Neural cell (in vitro differentiated cells): Measurements from ENCODE around the gene GNG14. TPM values are rescaled to one million over a fixed set of nuclear protein-coding genes. Genes with fewer than 3 reads are reported as not detected.

Experiments
- H2AFZ ChIP-seq: fragments of 200-600, 300-800 bp; sonication (generic), shearing (Covaris generic); 2 replicates; pipeline ENCODE4 v1.6.0; 2014; ENCODE audit warnings: low read depth, mild to moderate bottlenecking, antibody characterized with exemption, low read length, moderate library complexity
- H3F3A ChIP-seq: fragments of 200-600 bp; shearing (Covaris generic); 2 replicates; pipeline ENCODE4 v1.6.1; 2016; ENCODE audit warnings: mild to moderate bottlenecking, moderate library complexity, mixed read lengths, antibody characterized with exemption, low read length; ENCODE audit not compliant: insufficient read depth, poor library complexity, severe bottlenecking
- H3K27ac ChIP-seq: fragments of 200-600, 300-800 bp; sonication (generic), shearing (Covaris generic); 2 replicates; pipeline ENCODE4 v1.5.1; 2014; ENCODE audit warnings: mild to moderate bottlenecking, low read length, moderate library complexity
- H3K27me3 ChIP-seq: fragments of 300-800, 200-600 bp; sonication (generic), shearing (Covaris generic); 2 replicates; pipeline ENCODE4 v1.6.0; 2014; ENCODE audit warnings: mild to moderate bottlenecking, low read depth, low read length, moderate library complexity; ENCODE audit not compliant: insufficient read depth
- H3K36me3 ChIP-seq: fragments of 300-800, 200-600 bp; sonication (generic), shearing (Covaris generic); 2 replicates; pipeline ENCODE4 v1.5.1; 2014; ENCODE audit warnings: mild to moderate bottlenecking, antibody characterized with exemption, low read length, moderate library complexity; ENCODE audit not compliant: insufficient read depth
- H3K4me2 ChIP-seq: fragments of 300-800, 200-600 bp; sonication (generic), shearing (Covaris generic); 2 replicates; pipeline ENCODE4 v1.6.0; 2014; ENCODE audit warnings: mild to moderate bottlenecking, low read length
- H3K4me3 ChIP-seq: fragments of 300-800, 200-600 bp; sonication (generic), shearing (Covaris generic); 2 replicates; pipeline ENCODE4 v1.5.1; 2014; ENCODE audit warnings: mild to moderate bottlenecking, low read length, moderate library complexity
- H3K79me2 ChIP-seq: fragments of 200-600 bp; shearing (Covaris generic); replicated peaks from 2 replicates; pipeline ENCODE4 v1.6.0; 2014; ENCODE audit warnings: mild to moderate bottlenecking, low read length, moderate library complexity; ENCODE audit not compliant: insufficient read depth
- H3K9ac ChIP-seq: fragments of 300-800, 200-600 bp; sonication (generic), shearing (Covaris generic); 2 replicates; pipeline ENCODE4 v1.6.1; 2016; ENCODE audit warnings: mild to moderate bottlenecking, low read length, mixed read lengths
- H3K9me2 ChIP-seq: fragments of 200-600 bp; shearing (Covaris generic); 2 replicates; pipeline ENCODE4 v1.6.1; 2016; ENCODE audit warnings: mild to moderate bottlenecking, low read length, mixed read lengths; ENCODE audit not compliant: insufficient read depth
- H3K9me3 ChIP-seq: fragments of 200-600, 300-800 bp; sonication (generic), shearing (Covaris generic); 2 replicates; pipeline ENCODE4 v1.6.1; 2016; ENCODE audit warnings: mild to moderate bottlenecking, mixed run types, low read length, moderate library complexity, mixed read lengths
- H4K20me1 ChIP-seq: fragments of 200-600 bp; shearing (Covaris generic); 2 replicates; pipeline ENCODE4 v1.6.1; 2016; ENCODE audit warnings: mild to moderate bottlenecking, mixed run types; ENCODE audit not compliant: insufficient read depth
- EP300 ChIP-seq: fragments of 450-650 bp; conservative IDR thresholded peaks from 2 replicates; pipeline ENCODE4 v1.6.1; 2014; ENCODE audit warnings: antibody characterized with exemption, mild to moderate bottlenecking, moderate library complexity; ENCODE audit not compliant: poor library complexity, severe bottlenecking
- EZH2 ChIP-seq: fragments of 200-600, 300-800 bp; shearing (Covaris generic), sonication (generic); IDR thresholded peaks from 2 replicates; pipeline ENCODE4 v1.6.1; 2014; ENCODE audit warnings: antibody characterized with exemption, low read length, borderline replicate concordance, mild to moderate bottlenecking; ENCODE audit not compliant: insufficient read depth, poor library complexity, severe bottlenecking
- MXI1 ChIP-seq: fragments of 450-650 bp; conservative IDR thresholded peaks from 2 replicates; pipeline ENCODE4 v1.6.1; 2014; ENCODE audit warnings: antibody characterized with exemption, mild to moderate bottlenecking; ENCODE audit not compliant: poor library complexity, severe bottlenecking
- POLR2AphosphoS5 ChIP-seq: IDR thresholded peaks from 2 replicates; pipeline ENCODE4 v1.6.1; 2012
- RAD21 ChIP-seq: fragments of 450-650 bp; conservative IDR thresholded peaks from 2 replicates; pipeline ENCODE4 v1.6.1; 2014; ENCODE audit warnings: antibody characterized with exemption, mild to moderate bottlenecking, moderate library complexity
- SMC3 ChIP-seq: fragments of 450-650 bp; conservative IDR thresholded peaks from 2 replicates; pipeline ENCODE4 v1.6.1; 2014; ENCODE audit warnings: antibody characterized with exemption, mild to moderate bottlenecking, moderate library complexity; ENCODE audit not compliant: poor library complexity
- TAF1 ChIP-seq: IDR thresholded peaks from 2 replicates; pipeline ENCODE4 v1.6.1; 2012; ENCODE audit warnings: low read depth
- polyA plus RNA-seq: library from polyadenylated mRNA; depleted of rRNA; stranded (reverse); fragments of >200 nt; gene quantifications from 2 replicates; pipeline ENCODE4 v1.2.3, GENCODE V29; 2014
- TF ChIP-seq, protein P1 (sequence below): fragments of 450-650 bp; IDR thresholded peaks from 2 replicates; pipeline ENCODE4 v1.5.1; 2014; ENCODE audit warnings: antibody characterized with exemption, mild to moderate bottlenecking, moderate library complexity; ENCODE audit not compliant: poor library complexity, severe bottlenecking
- TF ChIP-seq, protein P2 (sequence below): IDR thresholded peaks from 2 replicates; pipeline ENCODE4 v1.6.1; 2012; ENCODE audit warnings: borderline replicate concordance

Gene GNG14
- polyA plus RNA-seq, 1 donor from 2014 or later: not detected

DNA sequence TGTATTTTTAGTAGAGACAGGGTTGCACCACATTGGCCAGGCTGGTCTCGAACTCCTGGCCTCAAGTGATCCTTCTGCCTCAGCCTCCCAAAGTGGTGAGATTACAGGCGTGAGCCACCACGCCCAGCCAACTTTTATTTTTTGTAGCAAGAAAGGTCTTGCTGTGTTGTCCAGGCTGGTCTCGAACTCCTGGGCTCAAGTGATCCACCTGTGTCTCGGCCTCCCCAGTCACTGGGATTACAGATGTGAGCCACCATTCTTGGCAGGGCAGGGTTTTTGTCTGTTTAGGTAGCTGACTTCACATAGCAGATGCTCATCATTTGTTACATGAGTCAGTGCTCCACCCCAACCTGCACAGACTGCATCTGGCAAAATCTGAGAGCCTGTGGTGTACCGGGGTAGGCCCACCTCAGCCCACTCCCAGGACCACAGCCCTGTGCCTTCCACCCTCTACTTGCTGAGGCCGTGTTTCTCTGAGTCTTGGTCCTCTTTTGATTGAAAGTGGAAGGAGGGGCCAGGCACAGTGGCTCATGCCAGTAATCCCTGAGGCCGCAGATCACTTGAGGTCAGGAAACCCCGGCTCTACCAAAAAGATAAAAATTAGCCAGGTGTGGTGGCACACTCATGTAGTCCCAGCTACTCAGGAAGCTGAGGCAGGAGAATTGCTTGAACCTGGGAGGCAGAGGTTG lies 40.1 kb downstream of the GNG14 start:
- no peak overlapping the region for H3K4me2 ChIP-seq
- H3K27me3 ChIP-seq: no peaks in the 10 kb centered on the region
- H3K9me2 ChIP-seq: no peaks in the 10 kb centered on the region
- no peak overlapping the region for H2AFZ ChIP-seq
- peaks cover 4% of the 10 kb centered on the region for H3F3A ChIP-seq
- TF ChIP-seq, protein P1, sequence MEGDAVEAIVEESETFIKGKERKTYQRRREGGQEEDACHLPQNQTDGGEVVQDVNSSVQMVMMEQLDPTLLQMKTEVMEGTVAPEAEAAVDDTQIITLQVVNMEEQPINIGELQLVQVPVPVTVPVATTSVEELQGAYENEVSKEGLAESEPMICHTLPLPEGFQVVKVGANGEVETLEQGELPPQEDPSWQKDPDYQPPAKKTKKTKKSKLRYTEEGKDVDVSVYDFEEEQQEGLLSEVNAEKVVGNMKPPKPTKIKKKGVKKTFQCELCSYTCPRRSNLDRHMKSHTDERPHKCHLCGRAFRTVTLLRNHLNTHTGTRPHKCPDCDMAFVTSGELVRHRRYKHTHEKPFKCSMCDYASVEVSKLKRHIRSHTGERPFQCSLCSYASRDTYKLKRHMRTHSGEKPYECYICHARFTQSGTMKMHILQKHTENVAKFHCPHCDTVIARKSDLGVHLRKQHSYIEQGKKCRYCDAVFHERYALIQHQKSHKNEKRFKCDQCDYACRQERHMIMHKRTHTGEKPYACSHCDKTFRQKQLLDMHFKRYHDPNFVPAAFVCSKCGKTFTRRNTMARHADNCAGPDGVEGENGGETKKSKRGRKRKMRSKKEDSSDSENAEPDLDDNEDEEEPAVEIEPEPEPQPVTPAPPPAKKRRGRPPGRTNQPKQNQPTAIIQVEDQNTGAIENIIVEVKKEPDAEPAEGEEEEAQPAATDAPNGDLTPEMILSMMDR: no peak
- TF ChIP-seq MXI1: no peak
- TF ChIP-seq RAD21: no peak
- no peak for TF ChIP-seq TAF1
- no peak for TF ChIP-seq EP300
- no peak for TF ChIP-seq POLR2AphosphoS5
- no peak for TF ChIP-seq EZH2
- TF ChIP-seq SMC3: no peak
- TF ChIP-seq, protein P2, sequence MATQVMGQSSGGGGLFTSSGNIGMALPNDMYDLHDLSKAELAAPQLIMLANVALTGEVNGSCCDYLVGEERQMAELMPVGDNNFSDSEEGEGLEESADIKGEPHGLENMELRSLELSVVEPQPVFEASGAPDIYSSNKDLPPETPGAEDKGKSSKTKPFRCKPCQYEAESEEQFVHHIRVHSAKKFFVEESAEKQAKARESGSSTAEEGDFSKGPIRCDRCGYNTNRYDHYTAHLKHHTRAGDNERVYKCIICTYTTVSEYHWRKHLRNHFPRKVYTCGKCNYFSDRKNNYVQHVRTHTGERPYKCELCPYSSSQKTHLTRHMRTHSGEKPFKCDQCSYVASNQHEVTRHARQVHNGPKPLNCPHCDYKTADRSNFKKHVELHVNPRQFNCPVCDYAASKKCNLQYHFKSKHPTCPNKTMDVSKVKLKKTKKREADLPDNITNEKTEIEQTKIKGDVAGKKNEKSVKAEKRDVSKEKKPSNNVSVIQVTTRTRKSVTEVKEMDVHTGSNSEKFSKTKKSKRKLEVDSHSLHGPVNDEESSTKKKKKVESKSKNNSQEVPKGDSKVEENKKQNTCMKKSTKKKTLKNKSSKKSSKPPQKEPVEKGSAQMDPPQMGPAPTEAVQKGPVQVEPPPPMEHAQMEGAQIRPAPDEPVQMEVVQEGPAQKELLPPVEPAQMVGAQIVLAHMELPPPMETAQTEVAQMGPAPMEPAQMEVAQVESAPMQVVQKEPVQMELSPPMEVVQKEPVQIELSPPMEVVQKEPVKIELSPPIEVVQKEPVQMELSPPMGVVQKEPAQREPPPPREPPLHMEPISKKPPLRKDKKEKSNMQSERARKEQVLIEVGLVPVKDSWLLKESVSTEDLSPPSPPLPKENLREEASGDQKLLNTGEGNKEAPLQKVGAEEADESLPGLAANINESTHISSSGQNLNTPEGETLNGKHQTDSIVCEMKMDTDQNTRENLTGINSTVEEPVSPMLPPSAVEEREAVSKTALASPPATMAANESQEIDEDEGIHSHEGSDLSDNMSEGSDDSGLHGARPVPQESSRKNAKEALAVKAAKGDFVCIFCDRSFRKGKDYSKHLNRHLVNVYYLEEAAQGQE: no peak
- H3K79me2 ChIP-seq: peaks cover 19% of the 10 kb centered on the region
- H3K36me3 ChIP-seq: no peaks in the 10 kb centered on the region
- no peaks in the 10 kb centered on the region for H4K20me1 ChIP-seq
- no peaks in the 10 kb centered on the region for H3K9me3 ChIP-seq
- no peak overlapping the region for H3K4me3 ChIP-seq
- H3K9ac ChIP-seq: no peak overlapping the region
- no peak overlapping the region for H3K27ac ChIP-seq

DNA sequence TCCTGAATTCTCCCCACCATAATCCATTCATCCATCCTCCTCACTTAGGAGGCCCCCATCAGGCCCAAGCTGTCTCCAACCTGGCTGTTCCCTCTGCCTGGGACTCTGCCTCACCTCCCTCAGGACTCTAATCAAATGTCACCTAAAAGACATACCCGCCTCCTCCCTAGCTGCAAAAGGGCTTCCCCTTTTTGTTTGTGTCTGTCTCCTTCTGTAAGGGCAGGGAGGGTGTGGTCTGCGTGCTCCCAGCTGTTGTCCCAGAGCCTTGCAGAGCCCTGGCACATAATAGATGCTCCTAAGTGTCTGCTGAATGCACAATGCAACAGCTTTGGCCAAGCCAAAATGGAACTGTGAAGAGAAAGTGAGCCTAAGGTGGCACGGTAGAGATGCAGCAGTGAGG lies 42.3 kb downstream of the GNG14 start:
- Histone ChIP-seq H3K4me3 (no peak overlapping the region), H2AFZ (no peak overlapping the region), H4K20me1 (no peaks in the 10 kb centered on the region), H3K27me3 (no peaks in the 10 kb centered on the region), H3K9me3 (no peaks in the 10 kb centered on the region), H3K9me2 (no peaks in the 10 kb centered on the region), H3K4me2 (no peak overlapping the region), H3F3A (no peaks in the 10 kb centered on the region), H3K79me2 (peaks cover 31% of the 10 kb centered on the region), H3K36me3 (no peaks in the 10 kb centered on the region), H3K27ac (no peak overlapping the region), H3K9ac (no peak overlapping the region)
- TF ChIP-seq EP300 (no peak), RAD21 (no peak), TAF1 (no peak), SMC3 (no peak), MXI1 (no peak)
- TF ChIP-seq, protein P1: no peak
- TF ChIP-seq, protein P2: no peak
